Hematopoietic multipotent progenitor cell treated with erythropoietin and hydrocortisone succinate and interleukin-3 and kit ligand, for 8 days (in vitro differentiated cells): Measurements from ENCODE around the gene TGFB3.
"Not testable (repeated sequence)": the region's sequence is repeated elsewhere in the genome, so short reads cannot be mapped to it uniquely, and the experiment has no call there.

Source experiments
- DNase-seq: peaks from one replicate; pipeline ENCODE4 v3.0.0-alpha.2; 2015

The TGFB3 gene

DNA sequence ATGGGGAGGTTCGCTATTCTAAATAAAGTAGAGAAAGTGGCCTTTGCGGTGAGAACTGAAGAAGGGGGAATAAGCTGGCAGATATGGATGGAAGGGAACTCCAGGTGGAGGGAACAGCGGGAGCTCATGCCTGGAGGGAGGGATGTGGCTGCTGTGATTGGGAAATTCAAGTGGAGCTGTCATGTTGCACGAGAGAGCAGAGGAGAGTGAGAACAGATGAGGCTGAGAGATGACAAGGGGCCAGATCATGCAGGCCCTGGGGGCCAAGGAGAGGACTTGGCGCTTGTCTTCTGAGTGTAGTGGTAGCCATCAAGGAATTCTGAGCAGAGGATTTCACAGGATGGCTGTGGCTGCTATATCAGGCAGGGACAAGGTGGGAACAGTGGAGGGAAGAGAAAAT is 35.0 kb downstream of the TGFB3 start:
- DNase-seq: no peak

GRCh38 chr14:75944607-75945241 is 37.1 kb downstream of the TGFB3 start:
- peak; percentile 35 for DNase-seq

- DNase-seq: no peak
These were observed 40.8 kb downstream of the TGFB3 start for GRCh38 chr14:75941030-75941429.

GRCh38 chr14:75939200-75939599 is 42.6 kb downstream of the TGFB3 start:
- no peak for DNase-seq

- DNase-seq: peak; percentile 38
These were observed 46.7 kb downstream of the TGFB3 start for GRCh38 chr14:75934998-75935628.

DNA sequence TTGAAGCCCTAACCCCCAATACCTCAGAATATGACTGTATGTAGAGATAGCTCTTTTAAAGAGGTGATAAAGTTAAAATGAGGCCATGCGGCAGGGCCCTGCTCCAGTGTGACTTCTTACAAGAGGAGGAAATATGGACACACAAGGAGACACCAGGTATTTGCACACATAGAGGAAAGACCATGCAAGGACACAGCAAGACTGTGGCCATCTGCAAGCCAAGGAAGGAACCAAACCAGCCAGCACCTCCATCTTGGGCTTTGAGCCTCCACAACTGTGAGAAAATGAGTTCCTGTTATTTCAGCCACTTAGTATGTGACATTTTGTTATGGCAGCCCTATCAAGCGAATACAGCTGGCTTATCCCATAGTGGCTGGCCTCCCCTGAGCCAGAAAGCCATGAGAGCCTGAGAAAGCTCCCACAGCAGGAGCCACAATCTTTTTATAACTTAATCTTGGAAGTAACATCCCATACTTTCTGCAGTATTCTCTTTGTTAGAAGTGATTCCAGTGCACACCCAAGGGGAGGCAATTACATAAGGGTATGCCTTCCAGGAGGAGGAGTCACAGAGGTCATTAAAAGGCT is 48.0 kb downstream of the TGFB3 start:
- no peak for DNase-seq

GRCh38 chr14:75928690-75929181 is 53.1 kb downstream of the TGFB3 start:
- no peak for DNase-seq

DNA sequence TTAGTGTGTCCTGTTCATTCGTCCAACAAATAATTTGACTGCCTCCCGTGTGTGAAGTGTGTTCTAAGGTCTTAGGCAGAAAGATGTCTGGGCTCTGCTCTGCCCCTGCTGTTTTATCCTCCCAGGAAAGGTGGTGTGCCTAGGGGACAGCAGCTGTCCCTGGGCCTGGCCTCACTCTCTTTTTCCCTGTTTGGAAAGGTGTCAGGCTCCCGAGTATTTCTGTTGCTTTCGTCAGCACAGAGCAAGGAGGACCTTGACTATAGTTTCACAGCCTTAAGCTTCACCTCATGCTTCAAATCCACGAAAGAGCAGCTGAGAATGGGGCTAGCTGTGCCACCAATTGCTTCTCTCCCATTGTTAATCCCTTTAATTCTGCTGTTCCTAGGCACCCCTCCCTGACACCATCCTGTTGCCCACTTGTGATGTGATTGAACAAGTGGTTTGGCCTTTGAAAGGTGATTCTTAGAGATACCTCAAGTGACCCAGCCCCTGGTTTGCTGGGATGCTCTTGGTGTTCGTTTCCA is 54.2 kb downstream of the TGFB3 start:
- no peak for DNase-seq

- DNase-seq: no peak
These were observed 55.2 kb downstream of the TGFB3 start for GRCh38 chr14:75926431-75927115.

DNA sequence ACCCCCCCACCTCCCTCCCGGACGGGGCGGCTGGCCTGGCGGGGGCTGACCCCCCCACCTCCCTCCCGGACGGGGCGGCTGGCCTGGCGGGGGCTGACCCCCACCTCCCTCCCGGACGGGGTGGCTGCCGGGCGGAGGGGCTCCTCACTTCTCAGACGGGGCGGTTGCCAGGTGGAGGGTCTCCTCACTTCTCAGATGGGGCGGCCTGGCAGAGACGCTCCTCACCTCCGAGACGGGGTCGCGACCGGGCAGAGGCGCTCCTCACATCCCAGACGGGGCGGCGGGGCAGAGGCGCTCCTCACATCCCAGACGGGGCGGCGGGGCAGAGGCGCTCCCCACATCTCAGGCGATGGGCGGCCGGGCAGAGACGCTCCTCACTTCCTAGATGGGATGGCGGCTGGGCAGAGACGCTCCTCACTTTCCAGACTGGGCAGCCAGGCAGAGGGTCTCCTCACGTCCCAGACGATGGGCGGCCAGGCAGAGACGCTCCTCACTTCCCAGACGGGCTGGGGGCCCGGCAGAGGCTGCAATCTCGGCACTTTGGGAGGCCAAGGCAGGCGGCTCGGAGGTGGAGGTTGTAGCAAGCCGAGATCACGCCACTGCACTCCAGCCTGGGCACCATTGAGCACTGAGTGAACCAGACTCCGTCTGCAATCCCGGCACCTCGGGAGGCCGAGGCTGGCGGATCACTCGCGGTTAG is 56.5 kb downstream of the TGFB3 start:
- not testable (repeated sequence) for DNase-seq

- DNase-seq: not testable (repeated sequence)
These were observed 61.4 kb downstream of the TGFB3 start for GRCh38 chr14:75920421-75920820.

DNA sequence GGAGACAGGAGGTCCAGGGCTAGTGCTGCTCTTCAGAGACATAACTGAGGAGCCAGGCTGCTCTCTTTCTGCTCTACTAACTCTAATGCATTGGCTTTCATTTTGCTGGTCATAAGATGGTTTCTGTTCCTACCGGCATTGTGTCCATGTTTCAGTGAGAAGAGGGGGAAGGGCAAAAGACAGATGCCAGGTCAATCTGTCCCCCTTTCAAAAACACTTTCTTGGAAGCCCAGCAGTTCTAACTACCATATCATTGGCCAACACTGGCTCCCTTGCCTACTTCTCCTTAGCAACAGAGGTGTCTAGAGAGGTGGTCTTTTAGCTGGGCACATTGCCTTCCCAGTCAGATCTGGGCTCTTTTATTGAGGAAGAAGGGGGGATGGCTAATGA is 63.9 kb downstream of the TGFB3 start:
- DNase-seq: no peak

GRCh38 chr14:75917322-75917945 is 64.4 kb downstream of the TGFB3 start:
- DNase-seq: no peak

GRCh38 chr14:75915045-75915444 is 66.8 kb downstream of the TGFB3 start:
- no peak for DNase-seq

GRCh38 chr14:75913183-75913582 is 68.6 kb downstream of the TGFB3 start:
- no peak for DNase-seq

- DNase-seq: no peak
These were observed 69.9 kb downstream of the TGFB3 start for GRCh38 chr14:75911883-75912282.

- DNase-seq: no peak
These were observed 71.7 kb downstream of the TGFB3 start for GRCh38 chr14:75910048-75910447.

- peak; percentile 12 for DNase-seq
These were observed 72.2 kb downstream of the TGFB3 start for GRCh38 chr14:75909630-75910029.
